Gastroesophageal sphincter (tissue), 3 donors: ENCODE measurements around the gene SMCHD1.

Experiments used
- EP300 ChIP-seq: sonication (generic); formaldehyde crosslinking; IDR thresholded peaks from one replicate; pipeline ENCODE4 v1.6.1; 2017; ENCODE audit warnings: antibody characterized with exemption, mild to moderate bottlenecking
- POLR2AphosphoS5 ChIP-seq: sonication (generic); formaldehyde crosslinking; IDR thresholded peaks from one replicate; pipeline ENCODE4 v1.6.1; 2017; ENCODE audit warnings: antibody characterized with exemption
- TF ChIP-seq, protein P1 (sequence below), 4 experiments: fragments of 200-600 bp in 2 of 4; fragments of 450-650 bp in 2 of 4; sonication (generic) in 1 of 4; IDR thresholded peaks; one replicate each; pipeline ENCODE4 v1.5.1; 2017 to 2019; ENCODE audit warnings: antibody characterized with exemption in 4 of 4, mild to moderate bottlenecking in 2 of 4, moderate library complexity in 2 of 4

DNA sequence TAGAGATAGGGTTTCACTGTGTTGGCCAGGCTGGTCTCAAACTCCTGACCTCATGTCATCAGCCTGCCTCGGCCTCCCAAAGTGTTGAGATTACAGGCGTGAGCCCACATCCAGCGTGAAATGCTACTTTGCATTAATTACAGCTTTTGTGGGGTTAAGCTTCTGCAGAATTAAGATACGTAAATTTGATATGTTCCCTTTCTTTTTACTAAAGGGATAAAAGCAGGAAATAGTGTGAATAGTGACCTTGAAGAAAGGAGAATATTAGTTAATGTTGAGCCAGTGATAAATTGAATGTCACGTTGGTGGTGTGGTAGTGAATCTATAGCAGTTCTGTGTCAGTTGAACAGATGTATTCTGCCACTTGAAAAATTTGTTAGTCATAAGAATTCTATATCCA lies 16.9 kb downstream of the SMCHD1 start:
- TF ChIP-seq, protein P1, sequence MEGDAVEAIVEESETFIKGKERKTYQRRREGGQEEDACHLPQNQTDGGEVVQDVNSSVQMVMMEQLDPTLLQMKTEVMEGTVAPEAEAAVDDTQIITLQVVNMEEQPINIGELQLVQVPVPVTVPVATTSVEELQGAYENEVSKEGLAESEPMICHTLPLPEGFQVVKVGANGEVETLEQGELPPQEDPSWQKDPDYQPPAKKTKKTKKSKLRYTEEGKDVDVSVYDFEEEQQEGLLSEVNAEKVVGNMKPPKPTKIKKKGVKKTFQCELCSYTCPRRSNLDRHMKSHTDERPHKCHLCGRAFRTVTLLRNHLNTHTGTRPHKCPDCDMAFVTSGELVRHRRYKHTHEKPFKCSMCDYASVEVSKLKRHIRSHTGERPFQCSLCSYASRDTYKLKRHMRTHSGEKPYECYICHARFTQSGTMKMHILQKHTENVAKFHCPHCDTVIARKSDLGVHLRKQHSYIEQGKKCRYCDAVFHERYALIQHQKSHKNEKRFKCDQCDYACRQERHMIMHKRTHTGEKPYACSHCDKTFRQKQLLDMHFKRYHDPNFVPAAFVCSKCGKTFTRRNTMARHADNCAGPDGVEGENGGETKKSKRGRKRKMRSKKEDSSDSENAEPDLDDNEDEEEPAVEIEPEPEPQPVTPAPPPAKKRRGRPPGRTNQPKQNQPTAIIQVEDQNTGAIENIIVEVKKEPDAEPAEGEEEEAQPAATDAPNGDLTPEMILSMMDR (IDR thresholded peaks at IDR 0.05), result no peak
- TF ChIP-seq POLR2AphosphoS5 (no peak), EP300 (no peak)
